A204.1 (cell line): ENCODE measurements around the gene LRMDA.

Experiments used
- FAIRE-seq: peaks from 2 replicates; lab custom pipeline; 2012; peaks lifted over from hg19 to GRCh38; lab: Jason Lieb, UNC

The LRMDA gene

DNA sequence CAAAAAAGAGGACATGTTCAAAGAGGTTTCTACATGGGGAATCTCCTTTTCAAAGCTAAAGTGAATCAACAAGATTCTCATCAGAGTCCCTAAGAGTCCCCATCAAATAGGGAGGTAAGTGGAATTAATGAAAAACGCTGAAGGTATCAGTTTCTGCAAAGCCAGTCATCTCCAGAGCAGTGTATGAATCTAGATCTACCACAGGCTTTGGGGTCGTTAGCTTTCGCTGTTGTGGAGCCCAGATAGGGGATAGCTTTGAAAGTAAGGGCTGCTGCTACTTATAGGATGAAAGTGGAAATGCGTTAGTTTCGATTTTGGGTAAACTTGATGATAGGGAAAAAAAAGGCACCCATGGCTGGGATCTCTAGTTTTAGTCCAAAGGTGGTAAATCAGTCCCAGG lies 748.4 kb downstream of the LRMDA start:
- no peak for FAIRE-seq

DNA sequence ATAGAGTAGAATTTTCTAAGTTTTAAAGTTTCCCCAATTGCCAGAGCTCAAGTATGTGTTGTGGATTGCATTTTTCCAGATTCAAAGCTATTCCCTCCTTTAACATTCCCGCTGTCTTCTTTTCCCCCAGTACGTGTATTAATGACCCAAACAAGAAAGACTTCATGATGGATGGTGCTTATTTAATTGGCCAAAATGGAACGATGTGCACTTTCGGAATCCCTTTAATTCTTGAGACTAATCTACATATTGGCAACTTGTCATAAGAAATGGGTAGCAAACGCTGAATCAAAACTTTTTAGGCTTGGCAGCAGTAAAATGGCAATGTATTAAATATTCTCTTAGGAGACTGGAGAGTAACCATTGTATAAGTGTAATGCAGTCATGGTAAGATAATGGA lies 753.2 kb downstream of the LRMDA start:
- no peak for FAIRE-seq

GRCh38 chr10:76185471-76186301 lies 754.3 kb downstream of the LRMDA start:
- no peak for FAIRE-seq

DNA sequence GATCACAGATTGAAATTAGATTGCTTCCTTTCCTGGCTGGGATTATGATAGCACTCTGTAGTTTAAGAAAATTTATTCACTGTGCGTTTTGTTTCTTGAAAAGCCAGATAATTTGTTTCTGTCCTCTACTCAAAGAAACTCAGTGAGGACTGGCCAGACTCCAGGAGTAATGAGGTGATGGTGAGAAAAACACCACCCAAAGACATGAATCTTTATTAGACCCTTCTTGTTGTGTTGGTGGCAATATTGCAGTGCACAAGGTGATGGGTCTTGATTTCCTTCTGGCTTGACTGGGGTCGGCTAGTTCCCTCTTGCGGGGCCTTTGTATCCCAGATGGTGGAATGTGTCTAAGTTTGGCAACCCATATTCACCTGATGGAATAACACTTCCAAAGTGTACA lies 756.8 kb downstream of the LRMDA start:
- no peak for FAIRE-seq

DNA sequence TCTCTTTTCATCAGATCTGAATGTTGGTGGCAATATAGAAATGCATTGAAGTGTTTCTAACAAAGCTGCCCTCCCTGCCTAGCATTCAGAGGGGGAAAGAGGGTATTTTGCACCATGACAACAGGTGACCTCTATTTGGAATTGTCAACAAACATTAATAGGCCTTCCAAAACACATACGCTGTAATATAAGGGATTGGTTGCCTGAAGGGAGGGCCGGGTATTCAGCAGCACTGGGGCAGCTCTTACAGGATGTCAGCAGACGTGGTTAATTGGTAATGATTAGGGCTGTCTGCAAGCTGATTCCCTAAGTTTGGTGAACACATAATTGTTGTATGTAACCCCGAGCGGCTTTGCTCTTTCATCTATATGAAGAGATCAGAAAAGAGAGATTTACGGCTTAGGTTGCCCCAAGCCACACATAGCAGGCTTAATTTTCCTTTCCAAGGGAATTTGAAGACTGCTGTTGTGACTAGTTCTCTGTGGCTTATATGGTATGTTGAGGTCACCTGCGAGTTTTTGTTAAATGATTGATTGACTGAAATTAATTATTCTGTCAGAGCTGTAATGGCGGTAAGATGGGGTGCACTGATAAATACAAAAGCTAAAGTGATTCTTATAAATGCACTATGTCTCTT lies 759.3 kb downstream of the LRMDA start:
- FAIRE-seq = no peak

GRCh38 chr10:76191336-76191735 lies 759.9 kb downstream of the LRMDA start:
- no peak for FAIRE-seq

- no peak for FAIRE-seq
These were observed 760.7 kb downstream of the LRMDA start for GRCh38 chr10:76192151-76192550.

- FAIRE-seq = no peak
These were observed 761.4 kb downstream of the LRMDA start for GRCh38 chr10:76192694-76193320.

DNA sequence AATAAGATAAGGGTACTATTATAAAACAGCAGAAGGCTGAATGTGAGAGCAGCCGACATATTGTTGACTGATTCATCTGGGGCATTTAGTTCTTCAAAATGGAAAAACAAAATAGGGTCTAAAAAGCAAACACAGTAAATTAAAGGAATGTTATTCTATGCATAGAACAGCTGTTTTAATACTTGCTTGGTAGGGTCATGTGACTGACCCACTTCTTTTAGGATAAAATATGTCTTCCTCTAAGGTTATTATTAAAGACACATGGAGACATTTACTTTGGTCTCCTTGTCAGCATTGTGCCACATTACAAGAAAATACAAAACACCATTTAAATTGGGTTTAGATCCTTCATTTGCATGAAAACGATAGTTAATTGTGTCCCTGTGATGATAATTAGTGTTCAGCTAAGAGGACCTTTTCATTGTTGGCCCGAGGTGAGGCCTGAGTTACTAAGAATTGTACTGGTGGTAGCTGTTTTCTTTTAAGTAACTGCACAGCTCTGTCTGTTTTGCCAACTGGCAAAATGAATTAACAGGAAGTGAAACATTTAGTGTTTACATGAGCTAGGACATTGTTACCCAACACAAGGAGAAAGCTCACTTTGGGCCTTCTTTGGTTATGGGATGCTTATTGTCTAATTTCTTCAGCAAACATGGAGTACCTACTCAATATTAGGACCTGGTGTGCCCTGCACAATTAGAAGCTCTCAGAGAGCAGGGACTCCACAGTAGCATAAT lies 764.4 kb downstream of the LRMDA start:
- no peak for FAIRE-seq

DNA sequence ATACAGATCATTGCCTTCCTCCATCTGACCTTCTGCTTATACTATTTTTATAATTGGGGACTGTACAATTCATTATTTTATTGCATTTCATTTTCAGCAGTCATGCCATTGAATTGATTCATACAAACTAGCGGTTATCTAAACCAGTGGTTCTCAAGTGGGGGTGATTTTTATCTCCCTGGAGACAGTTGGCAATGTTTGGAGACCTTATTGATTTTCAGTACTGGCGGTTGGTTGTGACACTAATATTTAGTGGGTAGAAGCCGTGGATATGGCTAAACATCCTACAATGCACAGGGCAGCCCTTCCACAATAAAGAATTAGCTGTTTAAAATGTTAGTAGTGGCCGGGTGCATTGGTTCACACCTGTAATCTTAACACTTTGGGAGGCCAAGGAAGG lies 765.9 kb downstream of the LRMDA start:
- FAIRE-seq = no peak

DNA sequence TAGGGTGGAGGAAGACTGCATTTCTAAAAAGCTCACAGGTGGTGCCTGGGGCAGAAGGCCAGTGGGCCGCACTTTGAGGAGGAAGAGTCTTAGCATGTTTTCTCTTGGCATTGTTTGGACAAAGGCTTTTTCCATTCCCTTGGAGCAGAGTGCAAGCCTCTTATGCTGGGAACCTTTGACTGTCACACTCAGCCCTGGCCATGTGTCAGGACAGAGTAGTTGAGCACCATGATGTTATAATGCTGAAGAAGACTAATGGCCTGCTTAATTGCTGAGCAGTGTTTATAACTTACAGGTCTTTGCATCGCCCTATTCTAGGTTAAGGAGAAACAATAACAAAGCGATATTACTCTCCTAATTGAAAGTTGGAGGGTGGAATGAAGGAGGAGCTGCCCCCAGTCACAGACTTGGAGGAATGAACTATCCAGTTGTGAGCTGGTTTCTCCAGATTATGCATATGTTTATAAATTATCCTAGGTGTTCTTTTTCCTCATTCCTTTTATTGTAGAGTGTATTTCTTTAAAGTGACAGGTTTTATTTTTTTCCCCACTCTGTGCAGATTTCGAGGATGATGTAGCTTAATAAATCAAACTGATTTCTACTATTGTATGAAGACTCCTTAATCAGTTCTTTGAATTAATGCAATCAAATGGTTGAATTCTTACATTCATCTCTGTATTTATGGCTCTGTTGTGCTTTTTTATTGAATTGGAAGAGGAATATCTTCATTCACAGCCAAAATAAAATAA lies 767.0 kb downstream of the LRMDA start:
- FAIRE-seq = no peak

DNA sequence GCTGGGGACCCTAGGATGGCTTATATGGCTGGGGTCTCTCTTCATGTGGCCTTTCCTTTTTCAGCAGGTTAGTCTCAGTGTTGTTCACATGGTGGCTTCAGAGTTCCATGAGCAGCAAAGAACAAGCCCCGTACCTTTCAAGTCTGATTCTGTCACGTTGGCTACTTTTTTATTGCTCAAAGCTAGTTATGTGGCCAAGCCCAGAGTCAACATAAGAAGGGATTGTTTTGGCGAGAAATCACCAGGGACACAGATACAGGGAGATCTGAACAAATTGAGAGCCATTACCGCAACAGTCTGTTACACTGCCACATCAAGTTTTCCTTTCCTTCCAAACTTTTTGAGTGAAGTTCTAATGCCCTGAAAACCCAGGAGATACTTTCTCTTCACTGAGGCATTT lies 770.5 kb downstream of the LRMDA start:
- no peak for FAIRE-seq

DNA sequence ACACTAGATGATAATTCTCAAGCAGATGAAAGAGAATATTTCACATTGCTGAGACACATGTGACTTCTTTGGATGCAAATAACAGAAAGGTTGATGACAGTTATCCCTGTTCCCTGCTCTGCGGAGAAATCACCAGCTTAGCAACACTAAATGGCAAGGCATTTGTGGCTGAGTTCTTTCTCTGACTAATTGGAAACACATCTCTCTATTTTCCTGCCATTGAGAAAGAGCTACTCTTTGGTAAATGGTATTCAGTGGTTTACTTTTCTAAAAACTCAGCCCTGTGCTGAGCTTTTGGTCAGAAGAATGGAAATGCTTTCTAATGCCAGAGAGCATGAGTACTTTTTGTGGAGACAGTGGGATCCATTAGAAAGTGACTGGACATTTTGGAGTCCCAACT lies 771.4 kb downstream of the LRMDA start:
- no peak for FAIRE-seq

DNA sequence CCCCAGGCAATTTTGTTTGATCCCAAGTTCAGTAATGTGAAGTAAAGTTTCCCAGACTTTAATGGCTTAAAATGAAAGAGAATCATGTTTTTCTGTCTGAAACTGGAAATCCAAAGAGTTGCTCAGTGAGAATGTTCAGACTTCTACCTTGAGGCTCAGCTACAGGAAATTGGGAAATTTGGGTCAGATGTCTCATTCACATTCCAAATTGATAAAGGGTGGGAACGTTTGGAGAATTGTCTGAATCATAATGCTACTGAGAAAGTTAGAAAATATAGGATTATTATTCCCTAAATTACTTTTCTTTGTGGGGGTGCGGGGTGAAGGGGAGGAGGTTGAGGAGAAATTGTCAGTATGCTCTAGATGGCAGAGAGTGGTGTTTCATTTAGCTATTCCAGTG lies 773.9 kb downstream of the LRMDA start:
- FAIRE-seq = no peak

GRCh38 chr10:76206797-76207352 lies 775.5 kb downstream of the LRMDA start:
- no peak for FAIRE-seq

DNA sequence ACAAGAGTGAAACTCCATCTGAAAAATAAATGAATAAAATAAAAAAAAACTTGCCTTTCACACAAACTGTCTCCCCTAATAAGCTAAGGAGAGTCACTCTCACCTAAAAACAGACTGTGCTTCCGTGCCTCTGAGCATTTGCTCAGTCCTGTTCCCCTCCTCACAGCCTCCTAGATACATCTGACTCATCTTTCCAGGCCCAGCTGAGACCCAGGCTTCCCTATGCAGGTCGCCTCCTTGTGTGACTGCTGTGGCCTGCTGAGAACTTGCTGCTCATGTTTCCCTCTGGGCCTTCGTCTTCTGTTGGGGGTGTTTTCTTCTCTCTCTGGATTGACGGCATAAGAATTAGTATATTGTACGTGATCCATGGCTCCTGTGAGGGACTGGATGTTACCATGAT lies 777.7 kb downstream of the LRMDA start:
- FAIRE-seq = no peak

GRCh38 chr10:76210211-76210610 lies 778.8 kb downstream of the LRMDA start:
- no peak for FAIRE-seq

- FAIRE-seq = no peak
These were observed 780.3 kb downstream of the LRMDA start for GRCh38 chr10:76211691-76212090.

DNA sequence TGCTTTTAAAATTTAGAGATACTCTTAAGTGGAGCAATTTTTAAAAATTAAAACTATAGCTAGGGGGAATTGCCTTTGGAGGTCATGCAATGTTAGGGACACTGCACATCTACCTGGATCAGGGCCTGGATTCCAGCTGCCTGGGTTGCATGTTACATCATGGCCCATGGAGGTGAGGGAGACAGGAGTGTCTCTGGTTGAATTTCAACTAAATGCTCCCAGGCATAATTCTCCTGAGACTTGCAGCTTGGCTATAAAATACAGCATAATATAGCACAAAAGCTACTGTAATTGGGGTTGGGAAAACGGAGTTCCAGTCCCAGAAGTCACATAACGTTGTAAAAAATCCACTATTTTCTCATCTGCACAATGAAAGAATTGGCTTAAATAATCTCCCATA lies 782.5 kb downstream of the LRMDA start:
- FAIRE-seq = no peak

DNA sequence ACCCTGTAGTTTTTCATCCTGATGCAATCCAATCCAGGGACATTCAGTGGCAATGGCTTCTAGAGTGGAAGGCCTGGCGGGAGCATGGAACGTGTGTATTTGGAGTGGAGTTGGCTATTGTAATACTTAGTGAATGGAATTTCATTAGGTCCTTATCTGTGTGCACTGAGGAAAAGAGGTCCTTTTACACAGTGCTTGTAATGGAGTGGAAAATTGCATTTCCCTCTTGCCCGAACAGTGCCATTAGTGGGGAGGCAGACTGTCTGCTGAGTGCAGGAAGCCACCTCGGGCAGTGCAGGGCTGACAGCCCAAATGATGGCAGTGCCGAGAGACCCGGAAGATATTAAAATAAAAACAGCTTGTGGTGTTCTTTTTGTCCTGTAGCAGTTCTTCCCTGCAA lies 786.6 kb downstream of the LRMDA start:
- FAIRE-seq = no peak

DNA sequence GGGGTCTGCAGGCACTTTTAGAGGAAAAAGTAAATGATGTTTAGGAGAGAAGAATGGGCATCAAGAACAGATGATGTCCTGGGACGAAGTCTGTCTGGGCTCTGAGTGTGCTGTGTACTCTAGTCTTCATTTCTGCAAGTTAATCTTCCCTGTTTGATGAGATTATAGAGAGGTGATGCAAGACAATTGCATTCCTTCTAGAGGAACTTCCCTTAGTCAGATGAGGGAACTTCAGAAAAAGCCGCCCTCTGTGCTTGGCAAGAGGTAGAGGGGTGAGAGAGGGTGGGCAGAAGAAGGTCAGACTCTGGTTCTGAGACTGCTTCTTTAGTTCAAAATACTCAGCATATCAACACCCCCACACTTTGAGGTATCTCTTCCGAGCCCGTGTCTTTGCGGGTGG lies 797.9 kb downstream of the LRMDA start:
- FAIRE-seq = no peak

DNA sequence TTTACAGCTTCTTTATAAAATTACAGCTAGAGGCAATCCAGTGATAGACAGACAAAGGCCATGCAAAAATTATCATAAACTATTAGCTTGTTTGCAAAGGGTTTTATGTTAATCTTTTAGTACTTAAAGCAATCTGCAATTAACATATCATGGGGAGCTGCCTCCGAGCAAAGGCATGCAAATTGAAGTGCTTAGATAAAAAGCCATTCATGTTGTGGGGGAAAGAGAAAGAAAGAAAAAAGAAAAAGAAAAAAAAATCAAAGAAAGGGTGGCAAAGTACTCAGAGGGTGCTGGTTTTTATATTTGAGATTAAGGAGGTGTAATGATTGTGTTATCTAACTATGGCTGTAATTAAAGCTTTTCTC lies 799.5 kb downstream of the LRMDA start:
- no peak for FAIRE-seq
